Osteocyte (in vitro differentiated cells): ENCODE measurements around the gene CALM1. TPM values are rescaled to one million over a fixed set of nuclear protein-coding genes. Genes with fewer than 3 reads are reported as not detected.

ENCODE experiments used
- DNase-seq: peaks from one replicate; pipeline ENCODE4 v3.0.0; 2021; ENCODE audit warnings: mixed read lengths; ENCODE audit not compliant: unreplicated experiment; ENCODE audit errors: extremely low spot score
- H3K27ac Mint-ChIP-seq: one replicate; pipeline ENCODE4 v1.8.0; 2021; ENCODE audit warnings: mild to moderate bottlenecking, mixed read lengths; ENCODE audit not compliant: unreplicated experiment
- H3K27me3 Mint-ChIP-seq: one replicate; pipeline ENCODE4 v1.8.0; 2021; ENCODE audit warnings: mixed read lengths; ENCODE audit not compliant: unreplicated experiment
- H3K36me3 Mint-ChIP-seq: one replicate; pipeline ENCODE4 v1.8.0; 2021; ENCODE audit warnings: mixed read lengths; ENCODE audit not compliant: unreplicated experiment
- H3K4me1 Mint-ChIP-seq: one replicate; pipeline ENCODE4 v1.8.0; 2021; ENCODE audit warnings: mixed read lengths; ENCODE audit not compliant: unreplicated experiment
- H3K4me3 Mint-ChIP-seq: one replicate; pipeline ENCODE4 v1.8.0; 2021; ENCODE audit warnings: mild to moderate bottlenecking, moderate library complexity, mixed read lengths; ENCODE audit not compliant: unreplicated experiment
- H3K9me3 Mint-ChIP-seq: one replicate; pipeline ENCODE4 v1.8.0; 2021; ENCODE audit warnings: mixed read lengths; ENCODE audit not compliant: unreplicated experiment
- CTCF ChIP-seq: fragments of 200-600 bp; sonication (generic); IDR thresholded peaks from 2 replicates; pipeline ENCODE4 v1.5.0; 2021; ENCODE audit warnings: antibody characterized with exemption, mild to moderate bottlenecking, moderate library complexity
- total RNA-seq: library from RNA; stranded (reverse); gene quantifications from 2 replicates; pipeline ENCODE4 v1.2.1, GENCODE V29; 2021

CALM1 gene
- total RNA-seq, 1 donor from 2014 or later, result 199 TPM

- no peak overlapping the region for H3K27ac Mint-ChIP-seq
- no peak for TF ChIP-seq CTCF
- H3K9me3 Mint-ChIP-seq, result no peaks in the 10 kb centered on the region
- H3K4me1 Mint-ChIP-seq, result peaks cover 30% of the 10 kb centered on the region
- no peaks in the 10 kb centered on the region for H3K27me3 Mint-ChIP-seq
- no peak for DNase-seq
- H3K36me3 Mint-ChIP-seq, result peaks cover 41% of the 10 kb centered on the region
- no peak overlapping the region for H3K4me3 Mint-ChIP-seq
Observed at GRCh38 chr14:90407230-90407629, 10.4 kb downstream of the CALM1 start.

GRCh38 chr14:90408713-90409112 lies 11.9 kb downstream of the CALM1 start:
- DNase-seq, result no peak
- TF ChIP-seq CTCF, result no peak
- no peaks in the 10 kb centered on the region for H3K9me3 Mint-ChIP-seq
- no peaks in the 10 kb centered on the region for H3K27me3 Mint-ChIP-seq
- peaks cover 30% of the 10 kb centered on the region for H3K4me1 Mint-ChIP-seq
- peak overlapping the region; percentile 90 for H3K27ac Mint-ChIP-seq
- no peak overlapping the region for H3K4me3 Mint-ChIP-seq
- H3K36me3 Mint-ChIP-seq, result peaks cover 27% of the 10 kb centered on the region

- H3K4me3 Mint-ChIP-seq, result no peak overlapping the region
- no peaks in the 10 kb centered on the region for H3K9me3 Mint-ChIP-seq
- peaks cover 21% of the 10 kb centered on the region for H3K36me3 Mint-ChIP-seq
- TF ChIP-seq CTCF, result no peak
- peak overlapping the region; percentile 90 for H3K27ac Mint-ChIP-seq
- no peaks in the 10 kb centered on the region for H3K27me3 Mint-ChIP-seq
- peaks cover 30% of the 10 kb centered on the region for H3K4me1 Mint-ChIP-seq
- DNase-seq, result no peak
Observed at GRCh38 chr14:90409209-90409730, 12.4 kb downstream of the CALM1 start.

- DNase-seq, result no peak
- H3K27ac Mint-ChIP-seq, result no peak overlapping the region
- no peaks in the 10 kb centered on the region for H3K9me3 Mint-ChIP-seq
Observed at GRCh38 chr14:90412058-90412457, 15.2 kb downstream of the CALM1 start.

GRCh38 chr14:90416720-90417119 lies 19.9 kb downstream of the CALM1 start:
- Mint-ChIP-seq H3K27me3 (no peaks in the 10 kb centered on the region), H3K4me1 (peaks cover 13% of the 10 kb centered on the region), H3K36me3 (no peaks in the 10 kb centered on the region), H3K4me3 (no peak overlapping the region), H3K27ac (no peak overlapping the region), H3K9me3 (no peaks in the 10 kb centered on the region)
- DNase-seq, result no peak
- no peak for TF ChIP-seq CTCF

More at GRCh38 chr14:90412058-90412457, 15.2 kb downstream of the CALM1 start:
- TF ChIP-seq CTCF, result no peak
- H3K27me3 Mint-ChIP-seq, result no peaks in the 10 kb centered on the region
- no peak overlapping the region for H3K4me3 Mint-ChIP-seq
- H3K36me3 Mint-ChIP-seq, result no peaks in the 10 kb centered on the region
- peaks cover 28% of the 10 kb centered on the region for H3K4me1 Mint-ChIP-seq
